Natural killer cell (primary cell): ENCODE data around the gene THY1. TPM values are rescaled to one million over a fixed set of nuclear protein-coding genes. Genes with fewer than 3 reads are reported as not detected.

Experiments used
- ATAC-seq, 3 donors: fragments of 150-1000 bp in 2 of 3; fragments of 200-7000 bp in 1 of 3; cut with Tn5 transposase; 1 replicate in 1 of 3; 2 replicates in 2 of 3; pipeline ENCODE4 v1.10.0; 2021; ENCODE audit warnings: mild to moderate bottlenecking in 2 of 3, moderate library complexity in 2 of 3
- DNase-seq, 2 donors: peaks; one replicate each; pipeline versions ENCODE4 v3.0.0 to v3.0.0-alpha.2; 2013 to 2021; ENCODE audit warnings: mixed read lengths in 1 of 2
- H3K27ac ChIP-seq: one replicate; pipeline ENCODE4 v1.5.1; 2013; ENCODE audit warnings: mild to moderate bottlenecking, low read length
- H3K27me3 ChIP-seq: one replicate; pipeline ENCODE4 v1.6.1; 2013; ENCODE audit warnings: low read length; ENCODE audit not compliant: control insufficient read depth, insufficient read depth
- H3K36me3 ChIP-seq: one replicate; pipeline ENCODE4 v1.6.1; 2013; ENCODE audit warnings: low read length; ENCODE audit not compliant: control insufficient read depth, insufficient read depth
- H3K4me1 ChIP-seq: one replicate; pipeline ENCODE4 v1.6.1; 2013; ENCODE audit warnings: low read length; ENCODE audit not compliant: control insufficient read depth, insufficient read depth
- H3K4me3 ChIP-seq: one replicate; pipeline ENCODE4 v1.5.1; 2013; ENCODE audit warnings: low read length
- H3K9me3 ChIP-seq: one replicate; pipeline ENCODE4 v1.6.1; 2013; ENCODE audit warnings: low read length; ENCODE audit not compliant: control insufficient read depth, insufficient read depth
- H3K27ac Mint-ChIP-seq, 2 donors: one replicate each; pipeline ENCODE4 v1.8.0; 2022; ENCODE audit warnings: mild to moderate bottlenecking in 2 of 2, mixed read lengths in 2 of 2, moderate library complexity in 1 of 2
- H3K27me3 Mint-ChIP-seq, 2 donors: one replicate each; pipeline ENCODE4 v1.8.0; 2022; ENCODE audit warnings: low read depth in 2 of 2, mixed read lengths in 2 of 2
- H3K36me3 Mint-ChIP-seq: one replicate; pipeline ENCODE4 v1.8.0; 2022; ENCODE audit warnings: mixed read lengths
- H3K4me1 Mint-ChIP-seq, 2 donors: one replicate each; pipeline ENCODE4 v1.8.0; 2022; ENCODE audit warnings: mixed read lengths in 2 of 2
- H3K4me3 Mint-ChIP-seq: one replicate; pipeline ENCODE4 v1.8.0; 2022; ENCODE audit warnings: mild to moderate bottlenecking, moderate library complexity, mixed read lengths
- H3K9me3 Mint-ChIP-seq, 2 donors: one replicate each; pipeline ENCODE4 v1.8.0; 2022; ENCODE audit warnings: mixed read lengths in 2 of 2
- WGBS: methylation state at CpG from one replicate; pipeline ENCODE4 v1.1.7; 2013; ENCODE audit warnings: missing lambda C conversion rate; ENCODE audit not compliant: insufficient coverage; 5-methylcytosine and 5-hydroxymethylcytosine counted together
- intact Hi-C: fragments of 100-400 bp; cut with micrococcal nuclease; formaldehyde crosslinking; loops from one replicate; pipeline ENCODE4 v1.14.2; 2022
- total RNA-seq, 4 donors: library from RNA; stranded (reverse); fragments of 120-200 nt in 1 of 4; gene quantifications; one replicate each; pipeline versions ENCODE4 v1.2.3 to v1.2.4, GENCODE V29; 2013 to 2022
- TF ChIP-seq, protein P1 (sequence below): fragments of 200-600 bp; IDR thresholded peaks from one replicate; pipeline ENCODE4 v1.8.0; 2022; ENCODE audit warnings: antibody characterized with exemption

THY1 gene
- total RNA-seq, 3 donors from 2014 or later (not counting 1 experiment from before 2014, with no cell fraction given), result not detected

DNA sequence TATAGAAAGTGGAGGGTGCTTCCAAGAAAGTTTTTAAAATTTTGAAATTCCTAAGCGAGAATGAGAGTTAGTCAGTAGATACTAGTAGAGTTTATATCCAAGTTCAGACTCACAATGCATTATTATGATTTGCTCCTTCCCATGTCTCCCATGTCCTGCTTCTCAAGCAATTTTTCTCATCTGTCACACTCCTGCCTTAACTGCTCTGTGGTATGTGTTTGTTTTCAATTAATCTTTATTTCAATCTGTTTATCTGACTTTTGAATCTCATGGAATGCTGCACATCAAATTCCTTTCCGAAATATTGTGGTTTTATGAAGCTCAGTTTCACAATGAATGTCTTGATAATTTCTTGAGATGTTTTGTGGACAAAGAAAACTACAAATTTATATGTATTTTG is 18.1 kb downstream of the THY1 start:
- TF ChIP-seq, protein P1, sequence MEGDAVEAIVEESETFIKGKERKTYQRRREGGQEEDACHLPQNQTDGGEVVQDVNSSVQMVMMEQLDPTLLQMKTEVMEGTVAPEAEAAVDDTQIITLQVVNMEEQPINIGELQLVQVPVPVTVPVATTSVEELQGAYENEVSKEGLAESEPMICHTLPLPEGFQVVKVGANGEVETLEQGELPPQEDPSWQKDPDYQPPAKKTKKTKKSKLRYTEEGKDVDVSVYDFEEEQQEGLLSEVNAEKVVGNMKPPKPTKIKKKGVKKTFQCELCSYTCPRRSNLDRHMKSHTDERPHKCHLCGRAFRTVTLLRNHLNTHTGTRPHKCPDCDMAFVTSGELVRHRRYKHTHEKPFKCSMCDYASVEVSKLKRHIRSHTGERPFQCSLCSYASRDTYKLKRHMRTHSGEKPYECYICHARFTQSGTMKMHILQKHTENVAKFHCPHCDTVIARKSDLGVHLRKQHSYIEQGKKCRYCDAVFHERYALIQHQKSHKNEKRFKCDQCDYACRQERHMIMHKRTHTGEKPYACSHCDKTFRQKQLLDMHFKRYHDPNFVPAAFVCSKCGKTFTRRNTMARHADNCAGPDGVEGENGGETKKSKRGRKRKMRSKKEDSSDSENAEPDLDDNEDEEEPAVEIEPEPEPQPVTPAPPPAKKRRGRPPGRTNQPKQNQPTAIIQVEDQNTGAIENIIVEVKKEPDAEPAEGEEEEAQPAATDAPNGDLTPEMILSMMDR, result no peak
- Mint-ChIP-seq H3K27ac (no peak overlapping the region), H3K27me3 (peaks cover 16 to 40% of the 10 kb centered on the region in 2 donors), H3K4me3 (no peak overlapping the region), H3K36me3 (peaks cover 14% of the 10 kb centered on the region), H3K4me1 (no peaks in the 10 kb centered on the region), H3K9me3 (peaks cover 0 to 3% of the 10 kb centered on the region in 2 donors)
- H3K36me3 ChIP-seq, result no peaks in the 10 kb centered on the region
- H3K27ac ChIP-seq, result no peak overlapping the region
- no peaks in the 10 kb centered on the region for H3K4me1 ChIP-seq
- no peak overlapping the region for H3K4me3 ChIP-seq
- H3K9me3 ChIP-seq, result no peaks in the 10 kb centered on the region
- no peak for DNase-seq
- intact Hi-C loops, result no loop called here
- ATAC-seq, result no peak
- peaks cover 5% of the 10 kb centered on the region for H3K27me3 ChIP-seq
- WGBS, result no CpG with 5 or more reads among the region's 2 CpGs

DNA sequence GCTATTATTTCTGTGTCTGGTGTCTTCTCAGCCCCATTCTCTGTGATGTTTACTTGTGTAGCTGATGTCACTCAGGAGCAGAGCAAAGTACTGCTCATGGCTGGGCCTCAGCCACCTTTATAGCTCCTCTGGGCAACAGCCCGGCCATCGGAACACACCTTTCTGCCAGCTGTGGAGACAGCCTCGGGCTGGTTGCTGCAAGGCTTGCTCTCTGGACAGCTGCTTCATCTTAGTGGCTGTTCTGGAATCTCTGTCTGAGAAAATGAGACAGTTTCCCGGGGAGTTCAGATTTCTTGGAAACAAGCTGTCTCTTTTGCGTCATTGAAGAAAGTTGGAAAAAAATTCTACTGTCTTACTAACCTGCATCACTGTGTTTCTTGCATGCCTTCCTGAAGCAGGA is 20.0 kb downstream of the THY1 start:
- TF ChIP-seq, protein P1, result no peak

DNA sequence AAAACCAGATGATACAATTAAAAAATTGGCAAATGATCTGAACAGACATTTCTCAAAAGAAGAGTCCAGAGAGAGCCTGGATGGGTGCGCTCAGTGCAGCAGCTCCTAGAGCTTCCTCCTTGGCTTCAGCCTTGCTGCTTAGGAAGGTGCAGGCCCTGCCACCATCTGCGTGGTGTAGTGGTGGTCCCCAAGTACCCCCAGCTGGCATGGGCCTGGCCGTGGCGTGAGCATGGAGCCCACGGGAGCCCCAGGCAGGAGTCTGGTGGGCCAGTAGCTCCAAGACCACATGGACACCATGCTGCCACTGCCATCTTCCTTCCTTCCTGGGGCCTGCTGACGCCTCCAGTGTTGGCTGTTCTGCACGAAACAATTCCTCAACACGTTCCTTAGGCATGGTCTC is 20.5 kb downstream of the THY1 start:
- H3K4me1 Mint-ChIP-seq, result no peaks in the 10 kb centered on the region
- H3K27me3 Mint-ChIP-seq, result peaks cover 24 to 63% of the 10 kb centered on the region in 2 donors
- H3K27ac Mint-ChIP-seq, result no peak overlapping the region
- H3K4me3 Mint-ChIP-seq, result no peak overlapping the region
- H3K36me3 Mint-ChIP-seq, result peaks cover 32% of the 10 kb centered on the region
- intact Hi-C loops, result no loop called here
- peaks cover 6 to 16% of the 10 kb centered on the region in 2 donors for H3K9me3 Mint-ChIP-seq
- Histone ChIP-seq H3K9me3 (peaks cover 3% of the 10 kb centered on the region), H3K27ac (no peak overlapping the region), H3K36me3 (no peaks in the 10 kb centered on the region), H3K27me3 (peaks cover 5% of the 10 kb centered on the region), H3K4me3 (no peak overlapping the region), H3K4me1 (no peaks in the 10 kb centered on the region)
- DNase-seq, result no peak
- ATAC-seq, result no peak
- TF ChIP-seq, protein P1, result no peak
- 85% methylated on average over 8 of the region's 8 CpGs for WGBS

More for the DNA sequence above, 20.0 kb downstream of the THY1 start:
- Mint-ChIP-seq H3K36me3 (peaks cover 26% of the 10 kb centered on the region), H3K4me3 (no peak overlapping the region), H3K27me3 (peaks cover 22 to 57% of the 10 kb centered on the region in 2 donors), H3K4me1 (no peaks in the 10 kb centered on the region), H3K27ac (no peak overlapping the region), H3K9me3 (peaks cover 3 to 11% of the 10 kb centered on the region in 2 donors)
- peaks cover 5% of the 10 kb centered on the region for H3K27me3 ChIP-seq
- no peak overlapping the region for H3K27ac ChIP-seq
- H3K4me1 ChIP-seq, result no peaks in the 10 kb centered on the region
- H3K36me3 ChIP-seq, result no peaks in the 10 kb centered on the region
- intact Hi-C loops, result no loop called here
- peaks cover 3% of the 10 kb centered on the region for H3K9me3 ChIP-seq
- 95% methylated on average over 5 of the region's 5 CpGs for WGBS
- no peak overlapping the region for H3K4me3 ChIP-seq
- DNase-seq, result no peak
- ATAC-seq, result no peak

DNA sequence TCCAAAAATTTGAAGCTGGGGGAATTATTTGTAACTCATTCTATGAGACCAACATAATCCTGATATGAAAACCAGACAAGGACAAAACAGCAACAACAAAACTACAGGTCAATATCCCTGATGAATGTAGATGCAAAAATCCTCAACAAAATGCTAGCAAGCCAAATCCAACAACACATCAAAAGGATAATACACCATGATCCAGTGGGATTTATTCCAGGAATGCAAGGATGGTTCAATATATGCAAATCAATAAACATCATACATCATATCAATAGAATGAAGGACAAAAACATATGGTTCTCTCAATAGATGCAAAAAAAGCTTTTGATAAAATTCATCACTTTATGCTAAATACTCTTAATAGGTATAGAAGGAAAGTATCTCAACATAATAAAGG is 22.1 kb downstream of the THY1 start:
- no peak overlapping the region for H3K4me3 ChIP-seq
- H3K27ac ChIP-seq, result no peak overlapping the region
- DNase-seq, result no peak
- H3K36me3 ChIP-seq, result no peaks in the 10 kb centered on the region
- H3K9me3 ChIP-seq, result peaks cover 3% of the 10 kb centered on the region
- H3K4me1 ChIP-seq, result no peaks in the 10 kb centered on the region
- peaks cover 32% of the 10 kb centered on the region for H3K36me3 Mint-ChIP-seq
- H3K27me3 ChIP-seq, result peaks cover 5% of the 10 kb centered on the region
- H3K27ac Mint-ChIP-seq, result no peak overlapping the region
- H3K9me3 Mint-ChIP-seq, result peaks cover 6 to 16% of the 10 kb centered on the region in 2 donors
- no peak overlapping the region for H3K4me3 Mint-ChIP-seq
- H3K4me1 Mint-ChIP-seq, result no peaks in the 10 kb centered on the region
- no peak for ATAC-seq
- H3K27me3 Mint-ChIP-seq, result peaks cover 28 to 63% of the 10 kb centered on the region in 2 donors
- intact Hi-C loops, result no loop called here
- TF ChIP-seq, protein P1, result no peak
